Measurements from ENCODE around the gene ALKBH5. TPM values are rescaled to one million over a fixed set of nuclear protein-coding genes. Genes with fewer than 3 reads are reported as not detected.
A peak's percentile ranks its signal among the peaks of the same experiment; 100 is the strongest.

The ALKBH5 gene
- total and polyA plus RNA-seq, 2 of the 8 experiments (the other 6 are each of a cell fraction or from before 2014, with no cell fraction given) = 63.7 to 86.4 TPM

- Histone ChIP-seq H4K91ac (replicated peaks; ENCODE audit: insufficient read length, low read length) (peak overlapping the region; percentile 85), H3K23ac (ENCODE audit: insufficient read length) (no peak overlapping the region), H3K4ac (replicated peaks; ENCODE audit: insufficient read length, low read depth, low read length) (no peak overlapping the region), H2BK120ac (replicated peaks; ENCODE audit: low read depth, low read length) (no peak overlapping the region), H3K79me2 (ENCODE audit: control insufficient read depth in 1 of 2, insufficient read depth in 2 of 2, low read length in 2 of 2) (peaks cover 0 to 26% of the 10 kb centered on the region in 2 experiments; a peak in 1 of 4 replicates), H3K4me3 (ENCODE audit: extremely low read depth in 1 of 4, insufficient read depth in 2 of 4, low read depth in 3 of 4, low read length in 4 of 4) (peak overlapping the region; percentile 59 to 94 (median 92)), H2AFZ (ENCODE audit: low read length) (no peak overlapping the region), H3K36me3 (ENCODE audit: control insufficient read depth in 2 of 4, insufficient read depth in 4 of 4, low read length in 3 of 4) (peaks cover 18 to 29% (median 24%) of the 10 kb centered on the region in 4 experiments), H3K27ac (ENCODE audit: low read depth, low read length) (peak overlapping the region; percentile 79; the same call in 1 of the 2 replicates), H4K8ac (ENCODE audit: extremely low read depth, insufficient read depth, low read length) (peak overlapping the region; percentile 90; the same call in 1 of the 2 replicates), H4K20me1 (replicated peaks in 1 of 2; ENCODE audit: control insufficient read depth in 1 of 2, insufficient read depth in 2 of 2, low read length in 2 of 2) (peaks cover 3 to 10% of the 10 kb centered on the region in 2 experiments), H3K23me2 (ENCODE audit: low read depth, low read length) (peaks cover 14% of the 10 kb centered on the region), H2AK5ac (ENCODE audit: low read depth, low read length) (no peak overlapping the region), H3K9me3 (ENCODE audit: insufficient read depth in 2 of 2, low read depth in 1 of 2, low read length in 1 of 2) (no peaks in the 10 kb centered on the region), H3K4me1 (replicated peaks in 1 of 4; ENCODE audit: control insufficient read depth in 3 of 4, insufficient read depth in 4 of 4, low read length in 3 of 4) (peaks cover 4 to 37% (median 20%) of the 10 kb centered on the region in 4 experiments), H3K79me1 (ENCODE audit: low read depth, low read length) (peaks cover 18% of the 10 kb centered on the region), H2BK5ac (ENCODE audit: low read depth, low read length) (peak overlapping the region; percentile 87), H3K18ac (ENCODE audit: extremely low read depth, low read length) (peak overlapping the region; percentile 85; the same call in 1 of the 2 replicates), H2BK20ac (ENCODE audit: low read length) (no peak overlapping the region), H3K14ac (ENCODE audit: insufficient read length) (no peak overlapping the region), H3K4me2 (ENCODE audit: insufficient read depth in 1 of 2, low read depth in 2 of 2, low read length in 2 of 2) (peak overlapping the region; percentile 84 to 96), H2BK12ac (ENCODE audit: low read depth, low read length) (0 out of 2 replicates have a peak overlapping the region, but pooled peaks have one; percentile 92), H3K56ac (replicated peaks; ENCODE audit: insufficient read length, low read depth, low read length) (peak overlapping the region; percentile 62), H3K27me3 (replicated peaks in 1 of 4; ENCODE audit: control insufficient read depth in 3 of 4, extremely low read depth in 1 of 4, insufficient read depth in 3 of 4, low read length in 3 of 4) (no peaks in the 10 kb centered on the region), H2BK15ac (ENCODE audit: low read length) (no peak overlapping the region; the same call in 1 of the 2 replicates), H4K5ac (ENCODE audit: insufficient read length, low read depth, low read length) (peak overlapping the region; percentile 87), H3K9ac (replicated peaks in 1 of 4; ENCODE audit: extremely low read depth in 1 of 4, low read depth in 3 of 4, low read length in 3 of 4) (peak overlapping the region; percentile 62 to 70 (median 66))
- CTCF ChIA-PET (ENCODE audit: partially characterized antibody) = interaction anchor here (2.7 kb wide), 1 partner anchor 10 kb away, joined by 18 read pairs; no protein-coding TSS in a partner anchor
- DNase-seq (ENCODE audit: low read depth in 1 of 2, low spot score in 2 of 2) (no peak), FAIRE-seq (no peak)
- no peak for TF ChIP-seq BCL11A (IDR thresholded peaks at IDR 0.05; ENCODE audit: low read depth in 2 of 2, low read length in 2 of 2)
- 0 out of 2 replicates have a peak, but pooled peaks have one; percentile 13 for TF ChIP-seq TAF1 (IDR thresholded peaks at IDR 0.05; ENCODE audit: low read depth, low read length)
- peak in 1 of 2 experiments; percentile 69; a peak in 2 of 4 replicates for TF ChIP-seq SIN3A (conservative IDR thresholded peaks at IDR 0.05 in 1 of 2, IDR thresholded peaks at IDR 0.05 in 1 of 2; ENCODE audit: low read depth in 1 of 2, low read length in 2 of 2)
- TF ChIP-seq SAP30 (IDR thresholded peaks at IDR 0.05; ENCODE audit: insufficient read depth, insufficient replicate concordance, low read length) = peak; percentile 42
- peak; percentile 28; the same call in 1 of the 2 replicates for TF ChIP-seq TBP (IDR thresholded peaks at IDR 0.05; ENCODE audit: low read depth, low read length)
- no peak for TF ChIP-seq SIX5 (IDR thresholded peaks at IDR 0.05; ENCODE audit: low read depth, low read length)
- TF ChIP-seq RAD21 (IDR thresholded peaks at IDR 0.05 in 1 of 2, conservative IDR thresholded peaks at IDR 0.05 in 1 of 2; ENCODE audit: low read depth in 2 of 2, low read length in 2 of 2) = no peak
- TF ChIP-seq GABPA (IDR thresholded peaks at IDR 0.05; ENCODE audit: borderline replicate concordance, insufficient read depth, low read length) = no peak
- 3% methylated on average over 14 of the region's 16 CpGs; no CpG with 5 or more reads in 1 of the 2 experiments for WGBS, 2 experiments (ENCODE audit: extremely low coverage in 1 of 2, insufficient coverage in 1 of 2, insufficient read length in 1 of 2, insufficient replicate concordance in 2 of 2, low coverage in 1 of 2, low lambda C conversion rate in 2 of 2, missing lambda C conversion rate in 1 of 2)
- POLR2A ChIA-PET (ENCODE audit: partially characterized antibody) = interaction anchor here (0.9 to 11.5 kb wide), 9 partner anchors 11 to 57 kb away, joined by 3 to 171 read pairs (median 4); partner anchors contain the start of genes LLGL1 and TOP3A
Measured at GRCh38 chr17:18257982-18258355, 74.3 kb downstream of the ALKBH5 start.
